Fibroblast of the aortic adventitia (primary cell): Measurements from ENCODE around the gene SLC10A2. TPM values are rescaled to one million over a fixed set of nuclear protein-coding genes. Genes with fewer than 3 reads are reported as not detected.
"Not testable (repeated sequence)": the region's sequence is repeated elsewhere in the genome, so short reads cannot be mapped to it uniquely, and the experiment has no call there.

Experiments
- DNase-seq: peaks from one replicate; pipeline ENCODE4 v3.0.0-alpha.2; 2010; ENCODE audit warnings: low read depth
- H3K4me3 ChIP-seq: 2 replicates; pipeline ENCODE4 v1.5.1; 2011; ENCODE audit warnings: low read depth, mild to moderate bottlenecking, control low read depth, low read length, moderate library complexity
- total RNA-seq: library from RNA; depleted of rRNA; stranded (reverse); fragments of >200 nt; gene quantifications from 2 replicates; pipeline ENCODE4 v1.2.3, GENCODE V29; 2012; ENCODE audit warnings: low replicate concordance
- TF ChIP-seq, protein P1 (sequence below): IDR thresholded peaks from 2 replicates; pipeline ENCODE4 v1.5.1; 2011; ENCODE audit warnings: mild to moderate bottlenecking, low read length, control low read depth, inconsistent platforms; ENCODE audit not compliant: insufficient read depth

SLC10A2 gene, protein sequence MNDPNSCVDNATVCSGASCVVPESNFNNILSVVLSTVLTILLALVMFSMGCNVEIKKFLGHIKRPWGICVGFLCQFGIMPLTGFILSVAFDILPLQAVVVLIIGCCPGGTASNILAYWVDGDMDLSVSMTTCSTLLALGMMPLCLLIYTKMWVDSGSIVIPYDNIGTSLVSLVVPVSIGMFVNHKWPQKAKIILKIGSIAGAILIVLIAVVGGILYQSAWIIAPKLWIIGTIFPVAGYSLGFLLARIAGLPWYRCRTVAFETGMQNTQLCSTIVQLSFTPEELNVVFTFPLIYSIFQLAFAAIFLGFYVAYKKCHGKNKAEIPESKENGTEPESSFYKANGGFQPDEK
- not detected in 2 replicates for total RNA-seq

DNA sequence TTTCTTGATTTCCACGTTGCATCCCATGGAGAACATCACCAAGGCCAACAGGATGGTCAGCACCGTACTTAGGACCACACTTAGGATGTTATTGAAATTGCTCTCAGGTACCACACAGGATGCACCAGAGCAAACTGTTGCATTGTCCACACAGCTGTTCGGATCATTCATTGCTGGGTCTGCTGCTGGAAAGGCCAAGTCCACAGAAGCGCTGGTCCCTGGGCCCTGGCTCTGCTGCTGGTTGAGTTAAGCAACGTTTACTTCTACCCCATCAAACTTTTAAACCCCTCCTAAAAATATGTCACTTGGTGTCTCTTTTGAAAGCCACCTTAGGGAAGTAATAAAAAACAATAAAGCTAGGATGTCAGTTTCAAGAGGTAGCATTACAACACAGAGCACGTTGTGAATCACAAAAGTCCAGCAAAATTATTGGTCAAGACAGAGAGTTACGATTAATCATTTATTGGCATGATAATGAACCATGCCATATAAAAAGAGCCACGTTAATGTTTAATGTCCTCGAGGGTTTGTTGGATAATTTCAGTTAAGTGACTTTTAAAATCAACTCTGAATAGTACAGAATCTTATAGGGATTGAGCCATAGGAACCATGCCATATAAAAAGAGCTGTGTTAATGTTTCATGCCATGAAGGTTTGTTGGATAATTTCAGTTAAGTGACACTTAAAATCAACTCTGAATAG lies at the start of gene SLC10A2:
TSS of gene SLC10A2 (minus strand) at position 339 of the 702 bp plus-strand sequence. CDS start at position 171, 168 bp downstream.
- TF ChIP-seq, protein P1, sequence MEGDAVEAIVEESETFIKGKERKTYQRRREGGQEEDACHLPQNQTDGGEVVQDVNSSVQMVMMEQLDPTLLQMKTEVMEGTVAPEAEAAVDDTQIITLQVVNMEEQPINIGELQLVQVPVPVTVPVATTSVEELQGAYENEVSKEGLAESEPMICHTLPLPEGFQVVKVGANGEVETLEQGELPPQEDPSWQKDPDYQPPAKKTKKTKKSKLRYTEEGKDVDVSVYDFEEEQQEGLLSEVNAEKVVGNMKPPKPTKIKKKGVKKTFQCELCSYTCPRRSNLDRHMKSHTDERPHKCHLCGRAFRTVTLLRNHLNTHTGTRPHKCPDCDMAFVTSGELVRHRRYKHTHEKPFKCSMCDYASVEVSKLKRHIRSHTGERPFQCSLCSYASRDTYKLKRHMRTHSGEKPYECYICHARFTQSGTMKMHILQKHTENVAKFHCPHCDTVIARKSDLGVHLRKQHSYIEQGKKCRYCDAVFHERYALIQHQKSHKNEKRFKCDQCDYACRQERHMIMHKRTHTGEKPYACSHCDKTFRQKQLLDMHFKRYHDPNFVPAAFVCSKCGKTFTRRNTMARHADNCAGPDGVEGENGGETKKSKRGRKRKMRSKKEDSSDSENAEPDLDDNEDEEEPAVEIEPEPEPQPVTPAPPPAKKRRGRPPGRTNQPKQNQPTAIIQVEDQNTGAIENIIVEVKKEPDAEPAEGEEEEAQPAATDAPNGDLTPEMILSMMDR = no peak
- DNase-seq = no peak
- no peak within 1 kb of the TSS for H3K4me3 ChIP-seq

DNA sequence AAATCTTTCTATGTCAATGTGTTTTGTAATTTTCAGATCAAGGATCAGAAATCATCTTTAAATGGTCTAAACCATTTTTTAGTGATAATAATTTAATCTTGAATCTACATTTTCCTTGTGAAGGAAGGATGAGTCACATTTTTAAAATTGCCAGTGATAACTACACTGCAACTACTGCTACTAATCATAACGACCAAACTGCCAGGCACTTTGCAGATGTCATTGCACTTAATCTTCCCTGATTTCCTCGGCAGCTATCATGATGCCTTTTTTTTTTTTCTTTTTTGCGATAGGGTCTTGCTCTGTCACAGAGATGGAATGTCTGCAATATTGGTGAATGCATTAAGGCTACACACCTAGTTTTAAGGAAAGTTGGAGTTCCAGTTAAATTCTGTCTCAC lies 41.4 kb upstream of the SLC10A2 start:
- no peak overlapping the region for H3K4me3 ChIP-seq
- no peak for DNase-seq
- TF ChIP-seq, protein P1 = no peak

DNA sequence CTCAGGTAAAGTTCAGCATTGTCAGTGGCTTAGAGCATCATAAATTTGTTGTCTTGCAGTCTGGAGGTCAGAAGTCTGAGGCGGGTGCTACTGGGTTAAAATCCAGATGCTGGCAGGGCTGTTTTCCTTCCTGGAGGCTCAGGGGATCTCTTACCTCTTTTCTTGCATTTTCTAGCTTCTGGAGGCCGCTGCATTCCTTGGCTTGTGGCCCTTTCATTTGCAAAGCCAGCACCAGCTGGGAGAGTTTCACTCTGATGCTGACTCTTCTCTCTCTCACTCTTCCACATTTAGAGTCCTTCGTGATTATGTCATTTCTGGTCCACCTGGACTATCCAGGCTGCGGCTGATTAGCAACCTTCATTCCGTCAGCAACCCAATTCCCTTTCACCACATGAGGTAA lies 38.1 kb upstream of the SLC10A2 start:
- TF ChIP-seq, protein P1 = no peak
- H3K4me3 ChIP-seq = no peak overlapping the region
- no peak for DNase-seq

DNA sequence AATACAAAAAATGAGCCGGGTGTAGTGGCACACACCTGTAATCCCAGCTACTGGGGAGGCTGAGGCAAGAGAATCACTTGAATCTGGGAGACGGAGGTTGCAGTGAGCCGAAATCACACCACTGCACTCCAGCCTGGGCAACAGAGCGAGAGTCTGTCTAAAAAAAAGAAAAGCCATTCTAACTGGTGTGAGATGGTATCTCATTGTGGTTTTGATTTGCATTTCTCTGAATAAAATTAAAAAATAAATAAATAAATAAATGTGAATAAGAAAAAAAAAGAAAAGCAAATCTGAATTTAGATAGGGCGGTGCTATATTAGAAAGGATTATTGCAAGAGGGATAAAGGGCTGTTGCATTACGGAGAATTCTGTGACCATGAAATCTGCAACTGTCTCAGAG lies 37.2 kb upstream of the SLC10A2 start:
- not testable (repeated sequence) for DNase-seq, H3K4me3 ChIP-seq

DNA sequence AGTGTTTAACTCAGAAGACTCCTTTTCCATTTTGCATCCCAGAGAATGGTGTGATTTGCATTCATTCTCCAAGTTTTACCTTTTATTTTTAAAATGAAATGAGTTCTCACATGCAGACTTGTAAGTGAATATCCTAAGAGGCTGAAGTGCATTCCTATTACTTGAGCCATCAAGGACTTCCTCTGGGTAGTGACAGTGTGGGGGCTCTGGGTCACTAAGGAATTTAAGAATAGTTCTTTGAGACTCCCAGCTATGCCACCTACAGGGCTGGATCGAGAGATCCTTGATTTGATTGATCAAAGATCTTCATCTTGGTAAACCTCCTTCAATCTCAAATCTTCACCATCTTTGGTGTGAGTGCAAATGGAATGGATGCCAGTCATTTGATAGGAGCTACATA lies 36.3 kb upstream of the SLC10A2 start:
- TF ChIP-seq, protein P1 = no peak
- no peak overlapping the region for H3K4me3 ChIP-seq
- no peak for DNase-seq

DNA sequence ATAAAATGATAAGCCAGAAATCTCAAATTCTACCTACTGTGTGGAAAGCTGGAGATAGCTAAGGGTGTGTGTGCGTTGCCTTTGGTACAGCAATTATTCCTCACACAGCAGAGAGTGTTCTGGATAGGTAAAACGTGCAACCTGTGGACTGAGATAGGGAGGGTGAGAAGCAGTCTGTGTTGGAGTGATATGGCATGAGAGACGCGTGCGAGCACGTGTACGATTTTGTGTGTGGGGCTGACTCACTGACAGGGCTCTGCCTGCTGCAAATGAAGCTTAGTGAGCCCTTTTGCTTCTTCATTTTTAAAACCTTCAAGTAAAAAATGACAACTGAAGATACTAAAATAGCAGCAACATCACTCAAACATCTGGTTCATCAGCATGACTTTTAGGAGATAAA lies 35.7 kb upstream of the SLC10A2 start:
- no peak overlapping the region for H3K4me3 ChIP-seq
- TF ChIP-seq, protein P1 = no peak
- DNase-seq = no peak

DNA sequence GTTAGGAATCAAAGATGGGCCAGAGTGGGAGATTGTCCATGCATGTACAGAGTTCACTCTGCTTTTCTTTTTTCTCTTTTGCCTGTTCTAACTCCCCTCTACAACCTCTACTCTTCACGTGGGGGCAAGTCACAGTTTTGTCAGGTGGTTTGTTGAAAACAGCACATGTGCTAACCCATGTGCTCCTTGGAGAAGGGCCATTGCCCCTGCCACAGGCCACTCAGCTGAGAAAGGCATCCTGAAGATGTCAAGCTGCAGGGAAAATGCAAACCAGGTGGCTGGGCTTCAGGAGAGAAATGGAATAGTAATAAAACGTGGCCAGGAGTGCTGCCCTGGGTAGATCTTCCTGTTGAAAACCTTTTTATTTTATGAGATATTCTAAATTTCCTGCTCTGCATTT lies 35.3 kb upstream of the SLC10A2 start:
- no peak overlapping the region for H3K4me3 ChIP-seq
- TF ChIP-seq, protein P1 = no peak
- no peak for DNase-seq
